Measurements from ENCODE around the gene FBXW7.

GRCh38 chr4:152514356-152514755 lies 21.5 kb downstream of the FBXW7 start:
- TF ChIP-seq FOXP2 (optimal IDR thresholded peaks at IDR 0.05; ENCODE audit: borderline replicate concordance, extremely low read depth, extremely low read length, insufficient read depth), result no peak
- no peak for TF ChIP-seq POLR2AphosphoS5 (IDR thresholded peaks at IDR 0.05; ENCODE audit: low read depth, low read length)
- TF ChIP-seq TAF1 (IDR thresholded peaks at IDR 0.05; ENCODE audit: borderline replicate concordance, insufficient read depth, low read length), result no peak
- no peak for TF ChIP-seq REST (IDR thresholded peaks at IDR 0.05; ENCODE audit: insufficient read depth in 1 of 2, low read depth in 2 of 2, low read length in 2 of 2)

All from PFSK-1 (cell line).